H1 (cell line): ENCODE data around the gene FGF14.

Experiments used
- FOSL1 ChIP-seq: IDR thresholded peaks from 2 replicates; pipeline ENCODE4 v1.6.1; 2011; ENCODE audit warnings: mild to moderate bottlenecking, low read depth, low read length, moderate library complexity; ENCODE audit not compliant: insufficient read depth
- HDAC2 ChIP-seq, 2 experiments: fragments of 300-600 bp in 1 of 2; sonication (generic) in 1 of 2; IDR thresholded peaks; 2 replicates each; pipeline ENCODE4 v1.6.1; 2011 to 2012; ENCODE audit warnings: low read depth in 2 of 2, low read length in 2 of 2, mild to moderate bottlenecking in 2 of 2, moderate library complexity in 2 of 2, borderline replicate concordance in 1 of 2, inconsistent platforms in 1 of 2
- POLR2A ChIP-seq, 2 experiments: IDR thresholded peaks; 1 replicate in 1 of 2; 2 replicates in 1 of 2; pipeline ENCODE4 v1.6.1; 2011; ENCODE audit warnings: low read depth in 2 of 2, low read length in 2 of 2, mild to moderate bottlenecking in 2 of 2; ENCODE audit errors: control extremely low read depth in 1 of 2
- POLR2AphosphoS5 ChIP-seq: IDR thresholded peaks from 2 replicates; pipeline ENCODE4 v1.6.1; 2011; ENCODE audit warnings: low read depth, low read length
- TEAD4 ChIP-seq: IDR thresholded peaks from 2 replicates; pipeline ENCODE4 v1.6.1; 2012; ENCODE audit warnings: low read depth, low read length, inconsistent platforms, mixed read lengths
- ZNF274 ChIP-seq: IDR thresholded peaks from 2 replicates; pipeline ENCODE4 v1.7.0; 2012; ENCODE audit warnings: low read length, borderline replicate concordance; ENCODE audit errors: extremely low read depth

DNA sequence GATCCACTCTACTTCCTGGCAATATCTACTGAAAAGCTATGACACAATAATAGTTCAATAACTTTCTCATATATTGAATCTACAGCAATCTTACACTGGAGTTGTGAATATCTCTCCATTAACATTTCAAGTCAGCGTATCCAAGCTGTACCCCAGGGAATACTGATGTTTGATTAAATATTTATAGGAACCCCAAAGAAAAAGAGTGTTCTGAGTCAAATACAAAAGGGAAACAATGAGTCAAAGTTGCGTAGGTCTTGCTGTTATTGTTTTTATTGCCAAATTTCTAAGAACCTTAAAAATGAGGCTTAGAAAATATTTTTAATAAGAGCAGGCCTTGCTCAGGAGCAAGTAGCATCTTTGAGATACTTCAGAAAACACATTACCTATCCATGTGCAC is 415.5 kb downstream of the FGF14 start:
- no peak for TF ChIP-seq POLR2A (IDR thresholded peaks at IDR 0.05; ENCODE audit: control extremely low read depth in 1 of 2, low read depth in 2 of 2, low read length in 2 of 2)
- TF ChIP-seq ZNF274 = no peak
- no peak for TF ChIP-seq TEAD4
- TF ChIP-seq POLR2AphosphoS5 = no peak
- no peak for TF ChIP-seq FOSL1
- no peak for TF ChIP-seq HDAC2 (IDR thresholded peaks at IDR 0.05; ENCODE audit: borderline replicate concordance in 1 of 2, low read depth in 2 of 2, low read length in 2 of 2)
